KBM-7 (cell line): Measurements from ENCODE around the gene NME4.
A peak's percentile ranks its signal among the peaks of the same experiment; 100 is the strongest.
"Not testable (repeated sequence)": the region's sequence is repeated elsewhere in the genome, so short reads cannot be mapped to it uniquely, and the experiment has no call there.

Source experiments
- DNase-seq: peaks from one replicate; pipeline ENCODE4 v3.0.0-alpha.2; 2015
- in situ Hi-C: fragments of 300-500 bp; cut with MboI; formaldehyde crosslinking; loops from 2 replicates; pipeline ENCODE4 v1.14.3; 2020; ENCODE audit warnings: low sequenced_read_pairs, low pct_unique_long_range_greater_than_20kb, mixed read lengths

Gene NME4

DNA sequence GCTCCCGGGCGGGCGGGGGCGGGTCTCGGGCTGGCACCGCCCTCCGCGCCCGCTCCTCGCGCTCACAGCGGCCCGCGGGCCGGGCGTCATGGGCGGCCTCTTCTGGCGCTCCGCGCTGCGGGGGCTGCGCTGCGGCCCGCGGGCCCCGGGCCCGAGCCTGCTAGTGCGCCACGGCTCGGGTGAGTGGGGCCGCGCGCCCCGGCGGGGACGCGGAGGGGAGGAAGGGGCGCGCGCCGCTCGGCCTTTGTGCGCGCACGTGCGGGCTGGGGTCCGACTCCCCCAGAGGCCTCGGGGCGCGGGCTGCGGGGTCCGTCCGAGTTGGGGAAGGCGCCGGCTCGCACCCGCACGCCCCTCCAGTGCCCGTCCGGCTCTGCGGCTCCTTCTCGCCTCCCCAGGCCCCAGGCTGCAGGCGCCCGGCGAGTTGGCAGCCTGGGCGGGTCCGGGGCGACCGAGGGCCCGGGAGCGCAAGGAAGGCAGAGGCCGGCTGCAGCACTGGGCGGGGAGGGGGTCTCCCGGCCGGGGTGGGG is at the start of gene NME4:
TSS of gene NME4 (plus strand) at position 65 of the 527 bp plus-strand sequence. CDS start at position 89, 24 bp downstream.
- peak; percentile 21 for DNase-seq
- in situ Hi-C loops = no loop called here

DNA sequence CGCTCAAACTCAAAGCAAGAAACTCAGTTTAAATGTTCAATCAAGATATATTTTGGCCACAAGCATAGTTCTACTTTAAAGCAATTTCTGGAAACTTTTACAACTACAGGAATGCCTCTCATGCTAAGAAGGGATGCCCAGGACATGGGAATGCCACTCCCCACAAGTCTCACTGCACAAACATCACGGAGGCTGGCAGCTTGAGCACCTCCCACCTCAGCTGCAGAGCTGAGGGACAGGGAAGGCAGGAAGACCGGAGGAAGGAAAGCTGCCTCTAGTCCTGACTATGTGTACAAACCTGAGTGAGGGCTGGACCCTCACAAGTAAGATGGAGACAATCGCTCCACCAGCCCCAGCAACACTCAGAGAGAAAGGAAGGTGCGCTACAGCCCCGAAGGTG is 49.8 kb upstream of the NME4 start:
- DNase-seq = no peak
- in situ Hi-C loops = no loop called here

DNA sequence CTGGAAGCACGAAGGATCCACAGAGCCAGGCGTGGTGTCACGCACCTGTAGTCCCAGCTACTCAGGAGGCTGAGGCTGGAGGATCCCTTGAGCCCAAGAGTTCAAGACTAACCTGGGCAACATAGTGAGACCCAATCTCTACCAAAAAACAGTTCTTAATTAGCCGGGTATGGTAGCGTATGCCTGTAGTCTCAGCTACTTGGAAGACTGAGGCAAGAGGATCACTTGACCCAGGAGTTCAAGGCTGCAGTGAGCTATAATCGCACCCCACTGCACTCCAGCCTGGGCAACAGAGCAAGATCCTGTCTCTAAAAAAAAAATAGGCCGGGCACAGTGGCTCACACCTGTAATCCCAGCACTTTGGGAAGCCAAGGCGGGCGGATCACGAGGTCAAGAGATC is 48.5 kb upstream of the NME4 start:
- in situ Hi-C loops, DNase-seq: not testable (repeated sequence)

DNA sequence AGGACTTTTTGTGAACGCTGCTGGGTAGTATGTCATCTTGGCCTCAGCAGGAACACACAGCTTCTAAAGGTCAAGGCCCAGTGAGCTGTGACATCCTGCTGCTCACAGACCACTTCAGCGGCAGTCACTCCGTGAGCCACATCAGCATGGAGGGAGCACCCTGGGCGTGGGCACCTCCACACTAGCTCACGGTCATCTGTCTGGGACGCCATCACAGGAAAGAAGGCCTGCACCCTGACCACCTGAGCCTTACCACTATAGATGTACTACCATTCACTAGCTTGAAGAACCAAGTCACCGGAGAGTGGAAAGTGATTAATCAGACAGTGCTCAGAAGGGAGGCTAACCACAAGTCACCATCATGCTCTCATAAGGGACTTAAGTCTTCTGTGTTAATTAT is 47.8 kb upstream of the NME4 start:
- DNase-seq = no peak

DNA sequence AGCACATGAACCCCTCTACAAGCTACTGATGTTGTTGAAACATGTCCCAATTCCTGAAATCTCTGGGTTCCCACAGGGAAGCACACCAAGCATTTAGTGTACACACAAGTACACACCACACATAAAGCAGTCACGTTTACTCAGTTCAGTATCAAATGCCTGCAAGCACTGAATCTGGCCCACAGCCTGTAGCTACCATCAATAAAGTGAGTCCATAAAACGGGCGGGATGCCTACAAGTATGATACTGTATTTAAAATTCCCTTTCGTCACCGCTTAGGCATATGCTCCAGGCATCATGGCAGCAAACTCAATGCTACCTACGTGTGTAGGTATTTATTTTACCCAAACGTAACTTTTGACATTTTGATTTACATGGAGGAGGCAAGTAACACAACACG is 46.8 kb upstream of the NME4 start:
- in situ Hi-C loops = no loop called here
- DNase-seq = no peak

More for the DNA sequence above, 47.8 kb upstream of the NME4 start:
- in situ Hi-C loops = no loop called here

DNA sequence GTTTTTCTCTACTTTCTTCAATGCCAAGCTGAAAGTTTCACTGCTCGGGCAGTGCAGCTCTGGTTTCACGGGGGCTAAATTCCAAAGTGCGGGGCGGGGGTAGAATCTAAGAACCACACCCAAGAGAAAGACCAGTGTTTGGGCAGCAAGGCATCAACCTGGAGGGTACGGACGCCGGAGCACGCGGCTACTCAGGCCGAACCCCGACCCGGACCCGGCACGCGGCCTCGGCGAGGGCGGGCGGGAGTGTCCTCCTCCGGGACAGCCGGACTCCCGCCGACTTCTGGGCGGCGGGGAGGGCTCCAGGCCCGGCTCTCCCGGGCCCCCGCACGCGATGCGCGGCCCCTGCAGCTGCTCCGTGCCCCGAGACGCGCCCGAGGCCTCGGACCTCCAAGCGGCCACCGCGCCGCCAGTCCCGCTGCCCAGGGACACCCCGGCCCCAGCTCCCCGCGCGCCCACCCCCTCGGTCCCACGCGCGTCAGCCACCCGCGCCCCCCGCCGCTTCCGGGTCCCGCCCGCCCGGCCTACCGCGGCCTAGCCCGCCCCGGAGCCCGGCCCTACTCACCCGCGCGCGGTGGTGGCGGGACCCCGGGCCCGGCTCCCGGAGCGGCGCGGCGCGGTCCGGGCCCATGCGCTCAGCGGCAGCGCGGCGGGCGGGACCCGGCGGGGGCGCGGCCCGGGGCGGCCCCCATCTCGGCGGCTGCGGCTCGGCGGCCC is 45.0 kb upstream of the NME4 start:
- in situ Hi-C loops = no loop called here
- DNase-seq = no peak

DNA sequence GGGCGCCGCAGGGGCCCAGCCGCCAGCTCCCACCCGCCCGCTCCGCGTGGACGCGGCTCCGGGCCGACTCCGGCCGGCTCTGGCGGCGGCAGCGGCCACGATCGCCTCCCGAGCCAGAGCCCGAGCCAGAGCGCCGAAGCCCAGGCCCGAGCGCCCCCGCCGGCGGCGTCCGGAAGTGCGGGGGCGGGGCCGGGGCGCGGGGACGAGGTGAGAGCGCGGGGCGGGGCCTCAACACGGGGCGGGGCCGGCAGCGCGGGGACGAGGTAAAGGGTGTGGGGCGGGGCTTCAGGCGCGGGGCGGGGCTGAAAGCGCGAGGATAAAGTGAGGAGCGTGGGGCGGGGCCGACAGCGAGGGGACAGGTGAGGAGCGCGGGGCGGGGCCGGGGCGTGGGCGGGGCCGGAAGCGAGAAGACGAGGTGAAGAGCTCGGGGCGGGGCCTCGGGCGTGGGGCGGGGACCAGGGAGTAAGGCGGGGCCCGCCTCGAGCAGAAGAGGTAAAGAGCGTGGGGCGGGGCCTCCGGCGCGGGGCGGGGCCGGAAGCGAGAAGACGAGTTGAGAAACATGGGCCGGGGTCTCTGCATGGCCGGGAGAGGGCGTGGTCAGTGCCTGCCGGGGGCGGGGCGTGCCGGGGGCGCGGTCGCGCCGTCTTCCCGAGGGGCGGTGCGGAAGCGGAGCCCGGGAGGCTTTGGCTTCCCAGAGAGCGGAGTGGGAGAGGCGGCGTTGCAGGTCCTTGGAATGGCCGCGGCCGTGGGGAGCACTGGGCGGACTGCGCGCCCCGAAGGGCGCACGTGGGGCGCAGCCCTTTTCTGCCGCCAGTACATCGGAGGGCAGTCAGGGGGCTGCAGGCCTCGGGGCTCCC is 44.2 kb upstream of the NME4 start, which contains the start of gene AXIN1:
TSS of gene AXIN1 (minus strand) at position 177 of the 857 bp plus-strand sequence. CDS start 5,698 bp downstream, outside the sequence.
- peak; percentile 73 for DNase-seq
- in situ Hi-C loops = no loop called here

DNA sequence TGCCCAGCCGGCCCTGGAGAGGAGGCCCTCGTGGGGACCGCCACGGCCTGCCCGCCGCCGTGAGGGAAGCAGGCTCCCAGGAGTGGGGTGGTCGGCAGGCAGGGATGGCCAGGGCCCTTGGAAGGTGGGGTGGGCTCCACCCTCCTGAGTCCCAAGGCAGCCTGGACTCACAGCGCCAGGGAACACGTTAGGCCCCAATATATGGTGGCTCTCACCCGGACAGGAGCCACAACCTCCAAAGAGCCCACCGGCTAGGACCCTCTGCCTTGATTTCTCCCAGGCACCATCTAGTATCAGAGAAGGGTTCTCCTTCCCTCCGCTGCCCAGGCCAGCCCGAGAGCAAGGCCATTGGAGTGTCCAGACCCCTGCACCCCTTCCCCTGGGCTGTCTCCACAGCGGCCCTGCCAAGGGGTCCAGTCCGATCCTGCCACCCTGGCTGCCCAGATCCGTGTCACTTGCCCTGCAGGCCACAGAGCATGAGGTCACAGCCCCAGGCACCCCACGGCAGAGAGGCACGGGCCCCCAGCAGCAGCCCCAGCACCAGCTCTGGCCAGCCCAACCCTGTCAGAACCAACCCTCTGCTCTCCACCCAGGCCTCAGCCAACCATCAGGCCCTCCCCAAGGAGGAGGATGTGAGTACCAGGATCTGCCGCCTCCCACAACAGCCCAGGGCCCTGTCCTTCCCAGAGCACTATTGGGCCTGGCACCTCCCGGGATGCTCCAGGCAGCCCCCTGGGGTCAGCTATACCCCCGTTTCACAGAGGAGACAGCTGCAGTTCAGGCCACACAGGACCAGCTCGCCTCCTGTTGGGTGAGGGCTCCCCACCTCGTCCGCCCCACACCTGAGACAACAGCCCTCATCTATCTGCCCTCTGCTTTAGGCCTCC is 43.4 kb upstream of the NME4 start:
- in situ Hi-C loops = no loop called here

DNA sequence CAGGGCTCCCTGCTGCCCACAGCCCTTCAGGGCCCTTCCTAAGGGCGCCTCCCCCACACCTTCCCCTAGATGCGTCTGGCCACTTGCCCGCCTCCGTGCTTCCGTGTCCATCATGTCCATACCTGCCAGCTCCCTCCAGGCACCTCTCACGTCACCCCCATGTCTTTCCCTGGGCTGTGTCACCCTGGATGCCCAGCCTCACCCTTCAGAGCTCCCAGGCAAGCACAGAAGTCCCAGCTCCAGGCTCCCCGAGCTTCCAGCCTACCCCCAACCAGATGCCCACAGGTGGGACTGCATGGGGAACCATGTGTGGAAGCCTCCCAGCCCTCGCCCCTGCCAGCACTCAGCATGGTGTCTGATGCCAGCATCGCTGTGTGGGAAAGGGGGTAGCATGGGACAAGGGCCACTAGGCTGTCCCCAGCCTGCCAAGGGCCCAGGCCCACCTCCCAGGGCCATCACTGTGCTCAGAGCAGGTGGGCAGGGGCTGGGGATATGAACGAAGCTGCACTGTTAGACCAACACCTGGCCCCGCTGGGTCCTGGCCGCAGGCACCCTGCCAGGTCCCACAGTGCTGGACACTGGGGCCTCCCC is 42.6 kb upstream of the NME4 start:
- no peak for DNase-seq
- in situ Hi-C loops = no loop called here

More for the DNA sequence above, 43.4 kb upstream of the NME4 start:
- no peak for DNase-seq

DNA sequence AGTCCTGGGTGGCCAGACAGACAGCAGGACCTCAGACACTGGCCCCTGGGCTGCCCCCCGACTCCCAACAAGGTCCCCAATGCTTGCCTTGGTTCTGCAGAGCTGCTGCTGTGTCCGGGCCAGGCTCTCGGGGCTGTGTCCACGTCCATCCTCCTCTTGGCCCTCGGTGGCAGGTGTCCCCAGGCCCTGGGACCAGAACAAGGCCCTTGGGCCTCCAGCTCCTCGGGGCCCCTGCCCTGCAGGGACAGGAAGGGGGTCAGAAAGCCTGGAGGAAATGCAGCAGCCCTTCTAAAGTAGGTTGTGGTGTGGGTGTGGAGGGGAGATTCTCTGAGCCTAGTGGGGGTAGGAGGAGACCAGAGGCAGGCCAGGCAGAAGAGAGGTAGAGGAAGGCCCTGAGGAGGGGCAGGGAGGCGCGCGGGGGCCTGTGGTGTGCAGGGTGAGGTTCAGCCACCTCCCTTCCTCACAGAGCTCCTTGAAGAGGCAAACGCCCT is 42.0 kb upstream of the NME4 start:
- no peak for DNase-seq
- in situ Hi-C loops = no loop called here

DNA sequence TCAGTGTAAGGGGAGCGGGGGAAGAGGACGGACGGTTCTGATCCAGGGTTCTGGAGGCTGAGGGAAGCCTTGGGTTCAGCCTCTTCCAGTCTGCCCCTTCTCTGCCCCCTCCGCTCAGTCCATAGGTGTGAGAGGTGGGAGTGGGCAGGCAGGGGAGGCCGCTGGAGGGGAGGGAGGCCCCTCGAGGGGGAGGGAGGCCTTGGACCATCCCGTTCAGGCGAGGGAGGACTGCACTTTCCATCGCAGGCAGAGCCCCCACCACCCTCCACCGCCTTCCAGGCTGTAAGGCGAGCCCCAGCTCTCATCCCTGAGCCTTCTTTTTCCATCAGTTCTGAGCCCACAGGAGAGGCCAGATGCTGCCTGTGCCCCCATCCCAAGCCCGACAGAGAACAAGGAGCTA is 40.3 kb upstream of the NME4 start:
- in situ Hi-C loops = no loop called here
- no peak for DNase-seq

DNA sequence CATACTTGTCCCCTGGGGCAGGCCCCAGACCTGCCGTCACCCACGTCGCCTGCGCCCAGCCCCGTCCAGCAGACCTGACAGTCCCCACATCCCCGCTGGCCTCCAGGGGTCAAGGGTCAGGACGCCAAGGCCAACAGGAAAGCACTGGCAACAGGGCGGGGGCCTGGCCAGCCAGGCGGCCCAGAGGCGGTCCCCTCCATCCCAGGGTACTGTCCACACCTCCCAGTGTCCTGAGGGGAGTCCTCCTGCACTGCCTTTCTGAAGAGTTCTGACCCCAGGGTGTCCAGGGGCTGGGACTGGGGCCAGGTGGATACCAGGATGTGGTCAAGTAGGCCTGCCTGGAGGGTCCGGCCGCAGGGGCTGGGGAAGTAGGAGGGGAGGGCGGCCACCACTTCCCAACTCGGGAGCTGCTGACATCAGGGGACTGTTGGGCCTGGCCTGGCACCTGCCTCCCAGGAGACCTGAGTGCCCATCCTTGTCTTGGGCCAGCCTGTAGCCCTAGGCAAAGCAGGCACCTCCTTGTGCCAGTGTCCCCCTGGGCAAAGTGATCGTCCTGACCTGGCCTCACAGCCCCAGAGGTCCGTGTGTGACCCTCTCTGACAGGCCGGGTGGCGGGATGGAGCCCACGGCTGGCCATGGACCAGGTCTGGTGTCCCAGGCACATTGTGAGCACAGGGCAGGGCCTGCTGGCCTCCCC is 37.8 kb upstream of the NME4 start:
- no peak for DNase-seq
- in situ Hi-C loops = no loop called here

DNA sequence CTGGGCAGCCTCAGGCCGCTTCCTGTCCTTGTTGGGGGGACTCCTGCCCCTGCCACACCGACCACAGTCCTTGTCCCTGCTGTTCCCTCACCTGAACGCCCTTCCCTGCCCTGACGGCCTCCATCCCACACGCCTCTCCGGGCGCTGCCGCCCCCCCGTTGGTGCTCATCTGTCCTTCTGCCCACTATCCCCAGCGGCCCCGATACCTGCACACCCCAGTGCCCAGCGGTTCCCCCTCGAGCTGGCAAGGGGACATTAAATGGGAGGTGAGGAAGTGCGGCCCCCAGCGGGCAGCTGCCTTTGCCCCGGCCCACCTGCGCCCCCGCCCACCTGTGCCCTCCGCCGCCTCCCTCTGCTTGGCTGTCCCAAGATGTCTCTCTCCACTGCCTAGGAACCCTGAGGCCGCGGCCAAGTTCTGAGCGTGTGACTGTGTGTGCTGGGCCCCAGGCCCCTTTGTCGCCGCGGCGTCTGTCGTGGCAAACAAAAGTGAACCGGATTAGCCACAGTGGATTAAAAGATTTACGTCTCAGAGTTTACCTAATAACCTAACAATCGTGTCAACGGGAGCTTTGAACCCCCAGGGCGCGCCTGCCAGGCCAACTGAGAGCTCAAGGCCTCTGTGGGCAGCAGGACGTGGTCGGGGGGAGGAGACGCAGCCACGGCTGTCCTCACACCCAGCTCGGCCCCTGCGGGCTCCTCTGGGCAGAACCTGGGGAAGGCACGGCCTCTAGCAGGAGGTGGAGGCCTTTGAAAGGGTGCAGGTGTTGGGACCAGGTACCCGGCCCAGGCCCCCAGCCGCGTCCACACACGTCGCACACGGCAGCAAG is 36.9 kb upstream of the NME4 start:
- no peak for DNase-seq
- in situ Hi-C loops = no loop called here

DNA sequence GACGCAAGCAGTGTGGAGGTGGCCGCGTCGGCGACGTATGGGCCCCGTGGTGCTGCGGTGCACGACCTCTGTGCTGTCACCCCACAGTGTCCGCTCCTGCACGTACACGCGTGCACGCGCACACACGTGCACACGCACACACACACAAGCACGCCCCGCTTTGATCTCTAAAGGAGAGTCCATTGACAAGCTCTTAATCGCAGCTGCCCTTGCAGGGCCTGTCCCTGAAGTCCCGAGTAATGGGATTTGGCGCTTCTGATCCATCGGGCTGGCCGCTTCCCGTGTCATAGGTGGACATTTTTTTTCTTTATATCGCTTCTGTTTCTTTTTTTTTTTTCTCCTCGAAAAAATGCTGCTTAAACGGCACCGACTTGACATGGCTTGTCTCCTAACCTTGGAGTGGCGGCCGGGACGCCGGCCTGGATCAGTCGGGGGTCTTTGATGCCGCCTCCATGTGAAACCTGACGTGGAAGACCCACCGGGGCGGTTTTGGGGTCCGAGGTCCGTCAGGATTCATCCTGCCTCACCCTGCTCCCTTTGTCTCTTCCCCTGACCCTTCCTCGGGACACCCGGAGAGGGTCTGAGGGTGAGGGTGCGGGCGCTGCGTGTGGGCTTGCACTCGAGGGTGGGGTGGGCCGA is 36.2 kb upstream of the NME4 start:
- in situ Hi-C loops = no loop called here
- DNase-seq = no peak

DNA sequence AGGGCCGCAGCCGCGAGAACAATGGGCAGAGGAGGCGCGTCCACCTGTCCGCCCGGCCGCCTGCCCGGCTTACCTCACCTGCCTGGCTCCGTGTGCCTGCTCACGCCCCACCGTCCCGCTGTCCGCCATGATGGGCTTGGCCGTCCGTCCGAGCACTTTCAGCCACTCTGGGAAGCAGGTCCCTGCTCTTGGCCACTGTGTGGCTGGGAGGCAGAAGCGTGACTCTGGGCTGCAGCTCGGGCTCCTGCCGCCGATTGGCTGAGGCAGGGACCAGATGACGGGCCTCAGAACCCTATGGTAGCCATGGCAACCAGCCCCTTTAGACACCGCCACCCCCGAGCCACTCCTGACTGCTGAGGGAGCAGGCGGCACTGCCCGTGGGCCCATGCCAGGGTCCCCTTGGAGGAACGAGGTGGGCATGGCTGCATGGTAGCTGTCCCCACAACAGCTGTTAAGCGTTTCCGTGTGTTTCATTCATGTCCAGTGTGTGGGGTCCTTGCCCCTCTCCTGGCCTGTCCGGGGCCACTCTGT is 35.6 kb upstream of the NME4 start:
- DNase-seq = no peak
- in situ Hi-C loops = no loop called here

DNA sequence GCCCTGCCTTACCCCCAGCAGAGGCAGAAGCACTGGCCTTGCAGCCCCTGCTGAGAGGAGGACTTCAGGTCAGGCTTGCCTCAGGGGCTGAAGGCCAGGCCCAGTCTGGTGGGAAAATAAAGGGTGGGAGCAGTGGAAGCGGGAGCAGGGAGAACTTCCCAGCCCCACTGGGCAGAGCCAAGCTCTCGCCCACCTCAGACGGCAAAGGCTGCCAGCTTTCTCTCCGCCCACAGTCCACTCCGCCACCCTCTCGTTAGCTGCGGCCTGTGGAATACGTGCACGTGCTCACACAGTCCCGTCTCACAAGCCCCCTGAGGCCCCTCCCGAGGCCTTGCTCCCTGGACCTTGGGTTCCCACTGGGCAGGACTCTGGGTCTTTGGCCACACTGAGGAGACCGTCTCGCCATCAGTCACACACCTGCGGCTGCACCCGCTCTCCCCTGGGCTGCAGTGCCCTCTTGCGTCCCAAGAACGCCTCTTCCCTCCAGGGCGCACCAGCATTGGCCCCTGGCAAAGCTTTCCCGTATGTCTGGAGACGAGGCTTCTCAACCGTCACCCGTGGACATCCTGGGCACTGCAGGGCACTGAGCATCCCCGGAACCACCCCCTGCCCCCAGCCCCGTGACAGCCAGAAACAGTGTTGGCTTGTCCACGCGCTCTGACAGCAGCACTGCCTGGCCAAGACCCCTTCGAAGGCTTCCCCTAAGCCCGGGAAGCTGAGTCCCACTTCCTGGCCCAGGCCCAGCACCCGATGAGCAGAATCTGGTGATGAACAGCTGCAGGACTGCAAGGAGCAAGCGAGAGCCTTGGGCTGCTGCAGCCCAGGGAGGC is 34.9 kb upstream of the NME4 start:
- DNase-seq = peak; percentile 75
- in situ Hi-C loops = no loop called here
